Fibroblast of skin of scalp (primary cell): ENCODE results near the gene CELA1.

ENCODE experiments used
- DNase-seq: peaks from one replicate; pipeline ENCODE4 v3.0.0-alpha.2; 2013

The CELA1 gene

GRCh38 chr12:51374361-51374760, 27.9 kb upstream of the CELA1 start:
- DNase-seq, result no peak

GRCh38 chr12:51373187-51373586, 26.7 kb upstream of the CELA1 start:
- DNase-seq, result no peak

- DNase-seq, result no peak
Measured at GRCh38 chr12:51372021-51372420, 25.5 kb upstream of the CELA1 start.

GRCh38 chr12:51371295-51371953, 24.9 kb upstream of the CELA1 start:
- DNase-seq, result peak; percentile 96

GRCh38 chr12:51370667-51371066, 24.2 kb upstream of the CELA1 start:
- DNase-seq, result no peak

GRCh38 chr12:51369581-51369980, 23.1 kb upstream of the CELA1 start:
- DNase-seq, result no peak

GRCh38 chr12:51368640-51369517, 22.4 kb upstream of the CELA1 start:
- peak; percentile 15 for DNase-seq

GRCh38 chr12:51365276-51365675, 18.8 kb upstream of the CELA1 start:
- no peak for DNase-seq

GRCh38 chr12:51364001-51364400, 17.5 kb upstream of the CELA1 start:
- DNase-seq, result no peak

GRCh38 chr12:51362747-51363342, 16.4 kb upstream of the CELA1 start:
- no peak for DNase-seq

- DNase-seq, result no peak
Measured at GRCh38 chr12:51362307-51362706, 15.8 kb upstream of the CELA1 start.

GRCh38 chr12:51361161-51362016, 14.9 kb upstream of the CELA1 start:
- no peak for DNase-seq

- no peak for DNase-seq
Measured at GRCh38 chr12:51360315-51360714, 13.8 kb upstream of the CELA1 start.

GRCh38 chr12:51359851-51360250, 13.4 kb upstream of the CELA1 start:
- no peak for DNase-seq

GRCh38 chr12:51358496-51358895, 12.0 kb upstream of the CELA1 start:
- DNase-seq, result no peak

GRCh38 chr12:51357374-51358047, 11.0 kb upstream of the CELA1 start:
- DNase-seq, result no peak

- DNase-seq, result peak; percentile 75
Measured at GRCh38 chr12:51351913-51352532, 5.5 kb upstream of the CELA1 start.

- peak; percentile 59 for DNase-seq
Measured at GRCh38 chr12:51349026-51349425, 2.5 kb upstream of the CELA1 start.

GRCh38 chr12:51348116-51348515, 1.6 kb upstream of the CELA1 start:
- DNase-seq, result no peak

GRCh38 chr12:51345681-51346080, 798 bp downstream of the CELA1 start:
- DNase-seq, result peak; percentile 22

GRCh38 chr12:51343201-51343600, 3.3 kb downstream of the CELA1 start:
- no peak for DNase-seq

- DNase-seq, result no peak
Measured at GRCh38 chr12:51342416-51342815, 4.1 kb downstream of the CELA1 start.
